Ovary (tissue), 3 donors: ENCODE measurements around the gene SVIL.

Source experiments
- EP300 ChIP-seq: sonication (generic); formaldehyde crosslinking; IDR thresholded peaks from one replicate; pipeline ENCODE4 v1.6.1; 2017; ENCODE audit warnings: antibody characterized with exemption
- POLR2A ChIP-seq: fragments of 450-650 bp; IDR thresholded peaks from one replicate; pipeline ENCODE4 v1.6.1; 2017; ENCODE audit warnings: antibody characterized with exemption, mild to moderate bottlenecking, moderate library complexity
- TF ChIP-seq, protein P1 (sequence below), 3 donors: fragments of 450-650 bp in 2 of 3; fragments of 200-600 bp in 1 of 3; IDR thresholded peaks; one replicate each; pipeline versions ENCODE4 v1.5.1 to v1.8.0; 2016 to 2022; ENCODE audit warnings: antibody characterized with exemption in 3 of 3, mild to moderate bottlenecking in 1 of 3
- donor health status: DM: no; HTN: no; CAD: no.

DNA sequence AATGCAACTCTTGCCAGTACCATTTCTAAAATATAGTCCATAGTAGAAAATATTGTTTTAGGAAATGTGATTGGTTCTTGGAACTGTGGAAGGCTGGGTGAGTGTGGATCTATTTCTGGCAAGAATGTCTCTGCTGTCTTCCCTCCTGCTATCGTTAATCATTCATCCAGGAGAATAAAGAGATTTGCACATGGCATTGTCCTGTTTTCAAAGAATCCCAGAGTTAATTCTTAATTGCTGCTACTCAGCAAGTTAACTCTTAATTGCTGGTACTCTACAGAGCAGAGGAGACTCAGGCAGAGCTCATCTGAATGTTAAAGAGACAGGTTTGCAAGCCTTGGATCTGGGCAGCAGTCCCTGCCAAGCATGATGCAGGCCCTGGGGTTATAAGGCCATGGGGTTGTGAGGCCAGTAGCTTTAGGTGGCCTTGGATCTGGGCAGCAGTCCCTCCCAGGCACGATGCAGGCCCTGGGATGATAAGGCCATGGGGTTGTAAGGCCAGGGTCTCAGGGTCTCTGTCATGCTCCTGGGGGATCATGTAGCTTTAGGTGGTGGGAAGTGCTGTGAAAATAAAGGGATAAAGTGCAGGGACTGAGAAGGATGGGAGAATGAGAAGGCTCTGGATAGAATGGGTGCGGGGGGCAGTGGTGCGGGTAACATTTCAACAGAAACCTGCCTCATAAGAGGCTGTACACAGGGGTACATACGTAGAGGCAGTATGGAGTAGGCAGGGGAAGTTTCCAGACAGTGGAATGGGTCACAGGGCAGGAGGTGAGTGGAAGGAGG lies 162.3 kb downstream of the SVIL start:
- TF ChIP-seq, protein P1, sequence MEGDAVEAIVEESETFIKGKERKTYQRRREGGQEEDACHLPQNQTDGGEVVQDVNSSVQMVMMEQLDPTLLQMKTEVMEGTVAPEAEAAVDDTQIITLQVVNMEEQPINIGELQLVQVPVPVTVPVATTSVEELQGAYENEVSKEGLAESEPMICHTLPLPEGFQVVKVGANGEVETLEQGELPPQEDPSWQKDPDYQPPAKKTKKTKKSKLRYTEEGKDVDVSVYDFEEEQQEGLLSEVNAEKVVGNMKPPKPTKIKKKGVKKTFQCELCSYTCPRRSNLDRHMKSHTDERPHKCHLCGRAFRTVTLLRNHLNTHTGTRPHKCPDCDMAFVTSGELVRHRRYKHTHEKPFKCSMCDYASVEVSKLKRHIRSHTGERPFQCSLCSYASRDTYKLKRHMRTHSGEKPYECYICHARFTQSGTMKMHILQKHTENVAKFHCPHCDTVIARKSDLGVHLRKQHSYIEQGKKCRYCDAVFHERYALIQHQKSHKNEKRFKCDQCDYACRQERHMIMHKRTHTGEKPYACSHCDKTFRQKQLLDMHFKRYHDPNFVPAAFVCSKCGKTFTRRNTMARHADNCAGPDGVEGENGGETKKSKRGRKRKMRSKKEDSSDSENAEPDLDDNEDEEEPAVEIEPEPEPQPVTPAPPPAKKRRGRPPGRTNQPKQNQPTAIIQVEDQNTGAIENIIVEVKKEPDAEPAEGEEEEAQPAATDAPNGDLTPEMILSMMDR (IDR thresholded peaks at IDR 0.05), result no peak
- TF ChIP-seq POLR2A (no peak), EP300 (no peak)
